NCI-H2029 treated with DMSO at 0.1 percent for 48 hours (cell line): ENCODE data around the gene MZT2B.
"Not testable (repeated sequence)": the region's sequence is repeated elsewhere in the genome, so short reads cannot be mapped to it uniquely, and the experiment has no call there.

Source experiments
- DNase-seq: peaks from one replicate; lab custom pipeline; 2025; lab: John Stamatoyannopoulos, UW

The MZT2B gene

DNA sequence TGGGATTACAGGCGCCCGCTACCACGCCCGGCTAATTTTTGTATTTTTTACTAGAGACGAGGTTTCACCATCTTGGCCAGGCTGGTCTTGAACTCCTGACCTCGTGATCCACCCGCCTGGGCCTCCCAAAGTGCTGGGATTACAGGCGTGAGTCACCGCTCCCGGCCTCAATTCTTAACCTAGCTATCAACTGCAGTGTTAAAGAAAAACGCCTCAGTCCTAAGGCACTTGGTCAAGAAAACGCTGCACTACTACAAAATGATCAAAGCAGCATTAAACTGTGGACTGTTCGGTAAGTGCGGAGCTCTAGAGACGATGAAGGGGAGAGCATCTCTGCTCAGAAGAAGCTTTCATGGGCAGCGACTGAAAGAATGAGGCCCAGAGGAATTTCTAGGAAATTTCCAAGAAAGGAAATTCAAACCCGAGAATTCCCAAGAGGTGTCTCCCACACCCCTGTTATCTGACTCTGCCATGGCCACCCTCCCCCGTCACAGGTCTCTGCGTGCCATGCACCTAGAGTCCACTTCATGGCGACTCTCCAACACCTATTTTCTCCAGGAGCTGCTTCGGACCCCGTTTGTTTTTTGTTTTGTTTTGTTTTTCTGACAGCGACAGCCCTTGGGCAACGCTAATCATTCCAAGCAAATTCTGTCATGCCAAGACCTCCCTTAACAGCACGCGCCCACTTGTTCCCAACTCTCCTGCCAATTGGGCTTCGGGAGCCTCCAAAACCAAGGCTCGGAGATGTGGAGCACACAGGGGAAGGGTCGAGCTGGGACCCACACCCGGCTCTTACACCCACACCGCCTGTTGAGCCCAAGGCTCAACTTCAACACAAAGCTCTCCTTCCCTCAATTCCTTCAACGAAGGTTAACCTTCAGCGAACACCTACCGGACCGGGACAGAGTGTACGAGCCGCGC lies 1.4 kb upstream of the MZT2B start:
- not testable (repeated sequence) for DNase-seq

DNA sequence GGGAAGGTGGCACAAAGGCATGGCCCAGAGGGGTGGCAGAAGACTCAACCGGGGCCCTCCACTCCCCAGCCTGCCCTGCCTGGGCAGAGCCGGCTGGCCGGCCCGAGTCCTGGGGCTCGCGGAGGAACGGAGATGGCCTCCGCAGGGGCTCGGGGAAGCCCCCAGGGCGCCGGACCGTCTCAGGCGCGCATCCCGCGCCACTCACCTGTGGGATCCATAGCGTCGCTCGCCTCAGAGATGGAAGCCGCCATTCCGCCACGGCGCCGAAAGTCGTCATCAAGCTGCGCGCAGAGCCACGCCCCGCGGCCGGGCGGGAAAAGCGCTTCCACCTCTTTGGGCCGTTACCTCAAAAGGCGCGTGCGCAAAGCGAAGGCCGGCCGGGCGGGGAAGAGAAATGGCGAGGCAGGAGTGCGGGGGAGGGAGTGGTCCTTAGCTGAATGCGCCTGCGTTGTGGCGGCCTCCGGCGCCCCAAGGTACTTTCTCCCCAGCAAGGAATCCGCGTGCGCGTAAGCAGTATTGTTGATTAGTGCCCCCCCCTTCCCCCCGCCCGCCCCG lies 660 bp upstream of the MZT2B start, which contains the start of gene SMPD4:
TSS of gene SMPD4 (minus strand) at position 278 of the 555 bp plus-strand sequence. CDS start 5,010 bp downstream, outside the sequence.
- peak; percentile 52 for DNase-seq

DNA sequence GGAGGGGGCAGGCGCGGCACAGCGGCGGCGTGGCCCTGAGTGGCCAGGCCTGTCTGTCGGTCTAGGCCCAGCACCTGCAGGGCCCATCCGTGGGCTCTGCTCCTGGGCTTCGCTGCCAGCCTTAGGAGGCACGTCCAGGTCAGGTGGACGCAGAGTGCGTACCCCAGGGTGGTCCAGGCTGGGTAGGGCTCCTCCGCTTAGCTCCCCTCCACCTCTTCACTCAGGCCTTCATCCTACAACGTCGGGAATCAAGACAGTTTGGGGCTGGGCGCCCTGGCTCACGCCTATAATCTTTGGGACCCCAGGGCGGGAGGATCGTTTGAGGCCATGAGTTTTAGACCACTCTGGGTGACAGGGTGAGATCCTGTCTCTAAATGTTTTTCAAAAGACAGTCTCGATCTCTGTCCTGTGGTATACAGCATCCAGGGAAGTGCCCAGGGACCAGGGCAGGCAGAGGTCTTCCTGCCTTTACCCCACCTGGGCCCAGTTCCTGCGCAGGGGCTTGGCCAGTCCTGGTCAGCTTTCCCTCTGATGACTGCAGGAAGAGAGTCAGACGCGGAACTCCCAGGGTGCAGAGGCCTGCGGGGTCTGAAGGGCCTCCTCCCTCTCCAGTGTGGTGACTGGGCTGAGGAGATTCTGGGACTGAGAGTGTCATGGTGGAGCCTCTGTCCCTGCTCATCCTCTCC lies 907 bp downstream of the MZT2B start:
- not testable (repeated sequence) for DNase-seq

DNA sequence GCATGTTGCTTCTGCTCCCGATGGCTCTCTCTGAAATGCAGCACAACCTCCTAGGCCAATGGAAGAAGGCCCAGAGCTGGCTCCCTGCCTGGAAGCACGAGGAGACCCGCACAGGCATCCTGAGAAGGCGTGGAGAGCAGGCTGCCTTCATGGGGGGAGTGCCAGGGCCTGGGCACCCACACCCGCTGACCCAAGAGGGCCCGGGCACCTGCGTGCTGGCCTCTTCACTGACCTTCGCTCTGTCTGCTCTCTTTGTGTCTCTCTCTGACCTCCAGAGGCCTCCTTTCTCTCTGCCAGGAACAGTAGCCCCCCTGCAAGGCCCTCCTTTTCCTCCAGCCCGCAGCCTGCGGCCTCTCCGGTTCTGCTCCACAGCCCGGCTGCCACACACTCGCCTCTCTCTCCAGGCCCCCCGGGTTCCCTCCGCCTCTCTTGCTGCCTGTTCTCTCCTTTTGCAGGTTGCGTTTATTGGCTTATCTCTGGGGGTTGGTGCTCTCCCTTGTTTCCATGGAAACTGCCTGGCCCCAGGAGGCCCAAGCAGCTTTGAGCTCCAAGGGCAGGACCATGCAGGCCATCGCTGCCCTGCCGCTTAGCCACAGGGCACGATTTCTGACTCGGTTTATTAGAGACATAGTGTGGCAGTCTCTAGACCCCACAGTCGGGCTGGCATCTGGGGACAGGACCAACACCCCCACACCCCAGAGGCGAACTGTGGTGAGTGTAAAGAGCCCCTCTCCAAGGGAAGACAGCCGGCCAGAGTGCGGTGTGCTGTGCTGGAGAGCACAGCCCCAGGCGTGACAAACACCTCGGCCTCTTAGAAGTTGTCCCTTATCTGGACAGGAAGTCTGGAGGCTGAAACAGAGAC lies 1.7 kb downstream of the MZT2B start:
- DNase-seq: no peak

DNA sequence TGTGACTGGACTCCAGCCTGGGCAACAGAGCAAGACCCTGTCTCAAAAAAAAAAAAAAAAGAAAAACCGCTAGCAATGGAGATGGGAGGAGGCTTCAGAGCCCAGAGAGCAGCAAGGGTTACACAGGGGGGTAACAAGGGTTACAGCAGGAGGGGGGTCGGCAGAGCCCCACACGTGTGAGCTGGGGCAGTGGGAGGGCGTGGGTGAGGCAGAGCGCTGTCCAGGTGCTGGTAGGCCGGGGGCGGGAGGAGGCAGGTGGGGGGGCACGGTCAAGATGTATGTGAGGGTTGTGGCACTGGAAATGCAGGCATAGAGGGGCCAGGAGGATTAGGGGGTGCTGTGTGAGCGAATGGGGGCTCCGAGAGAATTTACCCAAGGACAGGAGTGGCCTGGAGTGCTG lies 3.4 kb downstream of the MZT2B start:
- DNase-seq: no peak

DNA sequence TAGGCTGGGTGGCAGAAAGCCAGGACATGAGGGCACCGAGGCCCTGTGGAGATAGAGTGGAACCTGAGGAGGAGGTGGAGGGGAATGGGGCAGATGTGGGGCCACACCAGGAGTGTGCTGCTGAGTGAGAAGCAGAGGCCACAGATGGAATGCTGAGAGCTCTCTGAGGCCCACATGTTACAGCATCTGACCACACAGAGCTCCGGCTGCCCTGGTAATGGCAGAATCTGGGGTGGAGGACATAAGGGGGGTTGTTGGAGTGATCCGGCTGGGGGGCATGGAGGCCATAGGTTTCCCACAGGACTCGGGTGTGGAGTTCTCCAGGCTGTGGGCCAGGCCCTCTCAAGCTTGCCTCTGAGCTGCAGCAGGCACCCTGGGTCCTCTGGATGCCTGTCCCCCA lies 3.8 kb downstream of the MZT2B start:
- no peak for DNase-seq

DNA sequence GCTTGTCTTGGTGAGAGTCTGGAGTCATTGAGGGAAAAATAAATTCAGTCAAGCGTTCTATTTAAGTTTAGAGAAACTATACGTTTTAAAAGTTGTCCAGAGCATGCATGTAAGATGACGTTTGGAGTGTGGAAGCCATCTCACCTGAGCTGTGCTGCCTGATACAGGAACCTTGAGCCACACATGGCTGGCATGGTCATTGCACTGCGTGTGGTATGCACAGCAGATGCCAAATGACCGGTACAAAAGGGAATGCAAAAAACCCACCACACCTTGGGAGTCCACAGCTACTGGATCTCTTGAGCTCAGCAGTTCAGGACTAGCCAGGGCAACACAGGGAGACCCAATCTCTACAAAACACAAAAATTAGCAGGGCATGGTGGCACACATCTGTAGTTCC lies 4.3 kb downstream of the MZT2B start:
- no peak for DNase-seq

DNA sequence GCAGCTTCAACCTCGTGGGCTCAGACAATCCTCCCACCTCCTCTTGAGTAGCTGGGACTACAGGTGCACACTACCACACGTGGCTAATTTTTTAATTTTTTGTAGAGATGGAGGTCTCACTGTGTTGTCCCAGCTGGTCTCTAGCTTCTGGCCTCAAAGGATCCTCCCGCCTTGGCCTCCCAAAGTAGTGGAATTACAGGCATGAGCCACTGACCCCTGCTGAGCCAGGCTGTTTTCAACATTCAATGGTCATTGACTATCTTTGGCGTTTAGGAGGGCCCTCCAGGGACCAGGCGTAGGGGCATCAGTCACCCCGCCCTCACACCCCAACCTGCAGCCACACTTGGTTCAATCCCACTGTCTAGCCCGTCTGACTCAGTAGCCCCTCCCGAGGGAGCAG lies 5.2 kb downstream of the MZT2B start:
- DNase-seq: no peak

DNA sequence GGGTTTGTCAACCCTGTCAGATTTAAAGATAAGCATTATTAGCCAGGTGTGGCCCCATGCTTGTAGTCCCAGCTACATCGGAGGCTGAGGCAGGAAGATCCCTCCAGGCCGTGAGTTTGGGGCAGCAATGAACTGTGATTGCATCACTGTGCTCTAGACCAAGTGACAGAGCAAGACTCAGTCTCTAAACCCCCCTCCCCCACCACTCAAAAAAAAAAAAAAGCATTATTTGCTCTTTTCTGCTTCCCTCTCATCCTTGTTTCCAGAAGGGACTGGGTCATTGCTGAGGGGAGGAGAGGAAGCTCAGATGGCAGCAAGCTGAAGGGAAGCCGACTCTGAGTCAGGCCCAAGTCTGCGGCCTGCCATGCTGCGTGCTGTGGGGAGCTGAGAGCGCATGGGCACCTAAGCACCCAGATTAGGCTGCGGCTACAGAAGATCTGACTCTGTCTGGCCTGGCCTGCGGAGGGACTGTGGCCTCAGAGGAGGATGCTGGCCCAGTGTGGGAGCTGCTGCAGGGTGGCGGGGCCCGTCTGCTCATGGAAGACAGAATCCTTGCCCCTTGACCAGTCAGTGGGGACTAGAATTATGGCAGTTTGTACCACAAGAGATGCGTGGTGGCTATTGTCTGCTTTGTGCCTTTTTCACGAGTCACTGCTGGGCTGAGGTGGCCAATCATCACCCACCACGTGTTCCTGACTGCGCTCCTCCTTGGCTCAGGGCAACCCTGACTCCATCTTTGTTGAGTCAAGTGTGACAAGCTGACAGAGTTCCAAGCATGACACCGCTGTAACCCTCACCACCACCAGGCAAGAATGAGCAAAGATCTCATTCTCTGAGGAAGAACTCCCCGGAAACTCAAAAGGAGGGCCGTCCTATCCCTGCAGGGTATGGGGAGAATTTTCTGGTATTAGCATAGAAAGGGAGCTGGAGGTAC lies 6.1 kb downstream of the MZT2B start:
- DNase-seq: not testable (repeated sequence)

DNA sequence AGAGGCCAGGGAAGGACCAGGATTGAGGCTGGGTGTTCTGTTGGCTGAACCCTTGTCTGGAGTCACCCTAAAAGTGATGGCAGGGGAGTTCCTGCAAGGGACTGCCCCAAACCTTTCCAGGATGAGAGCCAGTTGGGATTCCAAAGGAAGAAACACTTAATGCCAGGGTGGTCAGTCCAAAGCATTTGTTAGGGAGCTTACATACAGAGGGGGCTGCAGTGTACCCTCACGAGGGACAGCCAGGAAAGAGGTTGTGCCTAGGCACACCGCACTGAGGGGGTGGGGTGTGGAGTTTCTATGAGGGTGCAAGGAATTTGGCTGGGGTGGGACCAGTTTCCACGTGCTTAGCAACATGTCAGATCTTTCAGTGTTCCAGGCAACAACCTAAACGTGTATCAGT lies 6.9 kb downstream of the MZT2B start:
- DNase-seq: not testable (repeated sequence)

DNA sequence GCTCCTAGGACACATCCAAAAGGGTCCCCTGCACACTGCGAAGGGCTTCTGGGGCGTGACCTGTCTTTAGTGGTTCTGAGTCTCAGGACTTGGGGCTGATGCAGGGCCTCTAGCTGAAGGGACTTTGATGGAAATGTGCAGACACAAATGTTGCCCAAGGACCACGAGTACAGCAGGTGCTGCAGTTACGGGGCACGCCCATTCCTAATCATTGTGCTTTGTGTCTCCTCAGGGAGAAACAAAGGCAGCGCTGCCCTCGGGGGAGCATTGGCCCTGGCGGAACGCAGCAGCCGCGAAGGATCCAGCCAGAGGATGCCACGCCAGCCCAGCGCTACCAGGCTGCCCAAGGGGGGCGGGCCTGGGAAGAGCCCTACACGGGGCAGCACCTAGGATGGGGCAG lies 8.2 kb downstream of the MZT2B start:
- no peak for DNase-seq

DNA sequence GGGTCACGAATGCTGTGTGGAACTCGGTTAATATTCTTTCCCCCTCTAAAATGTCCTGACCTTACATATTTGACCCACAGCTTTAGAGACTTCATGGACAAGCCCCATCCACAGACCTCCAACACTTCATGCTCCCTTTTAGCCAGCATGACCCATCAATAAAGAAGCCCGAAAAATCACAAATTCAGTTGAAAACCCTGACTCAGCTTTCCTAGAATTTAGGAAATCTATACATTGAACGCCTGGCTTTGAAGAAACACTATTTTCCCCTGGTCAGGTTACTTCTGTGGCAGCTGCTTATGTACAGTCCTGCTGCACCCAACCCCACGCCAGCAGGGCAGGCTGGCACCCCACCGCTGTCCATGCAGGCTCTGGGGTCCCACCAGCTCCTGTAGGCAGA lies 9.3 kb downstream of the MZT2B start:
- not testable (repeated sequence) for DNase-seq

DNA sequence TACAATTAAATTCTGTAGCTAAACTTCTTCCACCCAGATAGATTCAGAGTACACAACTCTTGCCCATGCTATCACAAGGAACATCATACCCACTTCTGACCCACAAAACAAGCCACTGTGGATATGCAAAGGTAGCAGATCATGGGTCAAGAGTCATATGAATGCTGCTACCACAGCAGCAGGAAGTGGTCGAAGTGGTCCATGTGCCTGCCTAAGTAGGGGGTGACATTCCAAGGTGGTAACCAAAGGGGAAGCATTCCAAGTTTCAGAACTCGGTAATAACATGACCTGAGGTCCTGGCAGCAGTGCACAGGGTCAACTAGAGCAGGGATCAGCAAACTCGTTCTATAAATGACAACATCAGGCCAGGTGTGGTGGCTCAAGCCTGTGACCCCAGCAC lies 10.4 kb downstream of the MZT2B start:
- DNase-seq: not testable (repeated sequence)

DNA sequence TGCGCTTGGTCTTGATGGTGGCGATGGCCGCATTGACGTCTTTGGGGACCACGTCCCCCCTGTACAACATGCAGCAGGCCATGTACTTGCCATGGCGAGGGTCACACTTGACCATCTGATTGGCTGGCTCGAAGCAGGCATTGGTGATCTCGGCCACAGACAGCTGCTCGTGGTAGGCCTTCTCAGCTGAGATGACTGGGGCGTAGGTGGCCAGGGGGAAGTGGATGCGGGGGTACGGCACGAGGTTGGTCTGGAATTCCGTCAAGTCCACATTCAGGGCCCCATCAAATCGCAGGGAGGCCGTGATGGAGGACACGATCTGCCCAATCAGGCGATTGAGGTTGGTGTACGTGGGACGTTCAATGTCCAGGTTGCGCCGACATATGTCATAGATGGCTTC lies 11.8 kb downstream of the MZT2B start:
- not testable (repeated sequence) for DNase-seq

DNA sequence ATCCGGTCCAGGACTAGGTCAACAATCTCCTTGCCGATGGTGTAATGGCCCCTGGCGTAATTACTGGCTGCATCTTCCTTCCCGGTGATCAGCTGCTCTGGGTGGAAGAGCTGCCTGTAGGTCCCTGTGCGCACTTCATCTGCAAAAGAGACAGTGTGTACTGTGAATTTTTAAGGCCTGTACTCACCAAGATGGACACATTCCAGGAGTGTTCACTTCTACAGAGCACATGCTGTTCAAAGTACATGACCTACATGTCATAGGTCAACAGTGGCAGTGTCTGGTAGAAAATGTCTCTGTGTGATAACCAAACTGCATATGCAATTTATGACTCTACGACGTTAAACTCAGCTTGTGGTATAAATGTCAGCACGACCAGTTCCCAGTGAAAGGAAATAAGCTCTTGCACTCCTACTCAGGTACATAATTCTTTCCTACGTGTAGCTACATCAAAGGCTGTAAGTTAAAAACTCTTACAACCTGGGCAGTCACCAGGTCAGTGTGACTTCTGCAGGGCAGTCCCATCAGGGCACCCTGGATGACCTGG lies 13.1 kb downstream of the MZT2B start:
- not testable (repeated sequence) for DNase-seq

DNA sequence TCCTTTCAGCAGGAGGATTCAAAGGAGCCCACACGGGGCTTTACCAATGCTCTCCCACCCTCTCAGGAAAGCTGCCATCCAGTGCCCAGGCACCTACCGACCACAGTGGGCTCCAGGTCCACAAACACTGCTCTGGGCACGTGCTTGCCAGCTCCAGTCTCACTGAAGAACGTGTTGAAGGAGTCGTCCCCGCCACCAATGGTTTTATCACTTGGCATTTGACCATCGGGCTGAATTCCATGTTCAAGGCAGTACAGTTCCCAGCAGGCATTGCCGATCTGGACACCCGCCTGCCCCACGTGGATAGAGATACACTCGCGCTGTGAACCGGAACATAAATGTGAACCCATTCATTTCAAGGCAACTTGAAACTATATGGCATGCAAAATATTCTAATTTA lies 14.0 kb downstream of the MZT2B start:
- DNase-seq: not testable (repeated sequence)

DNA sequence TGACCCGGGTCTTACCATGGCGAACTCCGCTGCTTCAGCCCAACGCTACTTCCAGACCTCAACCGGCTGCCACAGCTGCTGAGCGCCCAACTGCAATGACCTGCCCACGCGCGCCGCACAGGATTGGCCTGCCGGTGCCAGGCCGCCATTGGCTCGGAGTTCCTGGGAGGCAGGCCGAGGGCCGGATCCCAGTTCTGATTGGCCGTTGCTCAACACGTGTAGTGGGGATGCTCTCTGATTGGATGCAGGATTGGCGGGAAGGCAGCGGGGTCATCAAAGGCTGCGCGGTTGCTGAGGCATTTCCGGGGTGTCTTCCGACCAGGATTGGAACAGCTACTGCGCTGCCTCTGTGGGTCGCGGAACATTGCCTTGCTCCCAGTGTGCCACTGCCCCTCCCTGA lies 16.3 kb downstream of the MZT2B start, which contains the start of gene TUBA3E:
TSS of gene TUBA3E (minus strand) at position 97 of the 400 bp plus-strand sequence. CDS start at position 18, 79 bp downstream.
- DNase-seq: no peak

DNA sequence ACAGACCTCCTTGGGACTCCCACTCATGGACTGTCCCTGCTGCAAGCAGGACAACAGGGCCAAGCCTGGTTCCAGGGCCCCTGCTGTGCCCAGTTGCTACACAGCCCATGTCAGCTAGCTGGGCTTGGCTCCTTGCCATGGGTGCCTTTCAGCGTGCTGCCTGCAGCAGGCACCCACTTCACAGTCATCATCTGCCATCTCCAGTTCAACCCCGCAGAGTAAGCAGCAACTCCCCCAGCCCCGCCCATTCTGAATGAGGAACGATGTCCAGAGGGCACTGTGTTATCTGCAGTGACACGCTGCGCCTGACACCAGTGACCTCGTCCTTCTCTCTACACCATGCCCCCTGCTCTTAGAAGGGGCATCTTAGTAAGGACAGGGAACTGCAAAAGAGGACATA lies 20.5 kb downstream of the MZT2B start:
- not testable (repeated sequence) for DNase-seq

DNA sequence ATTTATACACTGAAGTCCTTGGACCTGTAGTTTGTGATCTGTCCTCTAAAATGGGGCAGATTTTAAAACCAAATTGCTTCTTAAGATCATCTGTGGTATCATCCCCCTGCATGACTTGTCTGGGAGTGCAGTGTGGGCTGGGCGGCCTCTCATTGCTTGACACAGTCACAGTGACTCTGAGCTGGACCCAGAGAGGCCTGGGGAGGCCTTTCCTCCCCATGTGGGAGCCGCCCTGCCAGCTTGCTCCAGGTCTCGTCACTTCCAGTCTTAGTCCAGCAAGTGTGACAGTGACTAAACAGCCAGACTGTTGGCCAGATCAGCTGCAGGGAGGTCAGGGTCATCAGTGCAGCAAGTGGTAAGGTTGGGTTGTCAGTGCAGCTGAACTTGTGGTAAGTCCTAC lies 21.1 kb downstream of the MZT2B start:
- DNase-seq: not testable (repeated sequence)

DNA sequence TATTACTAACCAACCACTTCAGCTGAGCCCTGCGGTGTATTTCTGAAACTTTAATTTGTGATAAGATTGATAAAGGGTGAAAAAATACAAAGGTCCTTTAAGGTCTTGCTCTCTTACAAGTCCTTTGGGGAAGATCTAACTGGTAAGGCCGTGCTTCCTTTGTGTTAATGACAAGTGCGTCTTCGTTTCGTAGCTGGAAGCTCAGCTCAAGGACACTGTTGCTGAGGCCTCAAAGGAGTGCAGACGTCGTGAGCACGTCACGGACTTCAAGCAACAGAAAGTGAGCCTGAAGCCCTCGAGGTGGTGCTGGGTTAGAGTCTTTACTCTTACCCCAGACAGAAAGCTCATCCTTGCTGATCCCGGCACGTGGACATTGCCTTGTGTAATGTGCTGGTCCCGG lies 25.0 kb downstream of the MZT2B start:
- not testable (repeated sequence) for DNase-seq
